Endothelial cell of umbilical vein (primary cell): ENCODE data around the gene DENND5B. TPM values are rescaled to one million over a fixed set of nuclear protein-coding genes. Genes with fewer than 3 reads are reported as not detected.

ENCODE experiments used
- BruUV-seq: library from RNA; stranded (reverse); fragments of 400-500 nt; replicated peaks from 2 replicates; lab custom pipeline; 2021; lab: Mats Ljungman, UMichigan
- CTCF ChIA-PET: fragments of 300-600, 350-600 bp; sonication (Branson Sonifier 250); formaldehyde crosslinking; loops from one replicate; lab custom pipeline; 2021; ENCODE audit warnings: antibody characterized with exemption, inconsistent platforms; lab: Charles Lee
- POLR2A ChIA-PET: fragments of 300-600, 350-600 bp; sonication (Branson Sonifier 250); formaldehyde crosslinking; loops from one replicate; lab custom pipeline; 2021; ENCODE audit warnings: antibody characterized with exemption, inconsistent platforms; lab: Charles Lee
- DNase-seq: peaks from one replicate; pipeline ENCODE4 v3.0.0-alpha.2; 2011; ENCODE audit warnings: low read depth, low spot score
- FAIRE-seq: peaks from 2 replicates; lab custom pipeline; 2011; peaks lifted over from hg19 to GRCh38; lab: Jason Lieb, UNC
- H2AFZ ChIP-seq: 2 replicates; pipeline ENCODE4 v1.6.0; 2012; ENCODE audit warnings: low read depth, low read length, control low read depth, inconsistent platforms
- H3K27ac ChIP-seq: 2 replicates; pipeline ENCODE4 v1.5.1; 2011; ENCODE audit warnings: low read depth, mild to moderate bottlenecking, control low read depth, low read length, moderate library complexity; ENCODE audit not compliant: insufficient read depth
- H3K27me3 ChIP-seq, 2 experiments: 2 replicates each; pipeline versions ENCODE4 v1.6.0 to v1.6.1; 2011; ENCODE audit warnings: low read length in 2 of 2, mixed read lengths in 1 of 2; ENCODE audit not compliant: control insufficient read depth in 2 of 2, insufficient read depth in 2 of 2
- H3K36me3 ChIP-seq, 2 experiments: 2 replicates in 1 of 2; 3 replicates in 1 of 2; pipeline ENCODE4 v1.5.1; 2011; ENCODE audit warnings: low read length in 2 of 2, mild to moderate bottlenecking in 1 of 2, moderate library complexity in 1 of 2; ENCODE audit not compliant: control insufficient read depth in 2 of 2, insufficient read depth in 2 of 2; ENCODE audit errors: extremely low read depth in 1 of 2
- H3K4me1 ChIP-seq: 3 replicates; pipeline ENCODE4 v1.5.1; 2011; ENCODE audit warnings: mild to moderate bottlenecking, low read length; ENCODE audit not compliant: control insufficient read depth, insufficient read depth; ENCODE audit errors: extremely low read depth
- H3K4me2 ChIP-seq: 2 replicates; pipeline ENCODE4 v1.6.1; 2011; ENCODE audit warnings: low read length, control low read depth, mixed read lengths; ENCODE audit not compliant: insufficient read depth
- H3K4me3 ChIP-seq, 3 experiments: fragments of 200-600 bp in 1 of 3; sonication (generic), shearing (Covaris generic) in 1 of 3; replicated peaks in 1 of 3; 2 replicates each; pipeline ENCODE4 v1.5.1; 2011 to 2016; ENCODE audit warnings: control low read depth in 3 of 3, low read length in 3 of 3, mild to moderate bottlenecking in 2 of 3, inconsistent platforms in 1 of 3, low read depth in 1 of 3, moderate library complexity in 1 of 3; ENCODE audit not compliant: insufficient read depth in 1 of 3
- H3K79me2 ChIP-seq: 2 replicates; pipeline ENCODE4 v1.6.0; 2012; ENCODE audit warnings: low read length, inconsistent platforms; ENCODE audit not compliant: control insufficient read depth, insufficient read depth
- H3K9ac ChIP-seq: replicated peaks from 2 replicates; pipeline ENCODE3; 2011; ENCODE audit warnings: low read length, control low read depth; ENCODE audit not compliant: insufficient read depth; ENCODE audit errors: extremely low read depth
- H3K9me1 ChIP-seq: replicated peaks from 3 replicates; pipeline ENCODE4 v1.6.0; 2011; ENCODE audit warnings: mild to moderate bottlenecking, low read length; ENCODE audit not compliant: control insufficient read depth, insufficient read depth; ENCODE audit errors: extremely low read depth
- H3K9me3 ChIP-seq: replicated peaks from 2 replicates; pipeline ENCODE4 v1.5.1; 2012; ENCODE audit warnings: low read length, inconsistent platforms; ENCODE audit not compliant: control insufficient read depth, insufficient read depth
- H4K20me1 ChIP-seq: replicated peaks from 2 replicates; pipeline ENCODE3; 2011; ENCODE audit warnings: mild to moderate bottlenecking, low read length; ENCODE audit not compliant: control insufficient read depth, insufficient read depth; ENCODE audit errors: extremely low read depth
- CTCF ChIP-seq, 2 donors: IDR thresholded peaks; 1 replicate in 1 of 2; 2 replicates in 1 of 2; pipeline ENCODE4 v1.5.1; 2011; ENCODE audit warnings: low read length in 2 of 2, mild to moderate bottlenecking in 2 of 2, moderate library complexity in 2 of 2, control low read depth in 1 of 2, inconsistent platforms in 1 of 2, low read depth in 1 of 2; ENCODE audit not compliant: insufficient read depth in 1 of 2; ENCODE audit errors: extremely low read depth in 1 of 2
- EZH2 ChIP-seq: IDR thresholded peaks from 2 replicates; pipeline ENCODE4 v1.6.1; 2012; ENCODE audit warnings: borderline replicate concordance, low read depth, mild to moderate bottlenecking, moderate library complexity, low read length, inconsistent platforms; ENCODE audit not compliant: severe bottlenecking
- FOS ChIP-seq: IDR thresholded peaks from 2 replicates; pipeline ENCODE4 v1.6.1; 2011; ENCODE audit warnings: mild to moderate bottlenecking, low read length, moderate library complexity, borderline replicate concordance; ENCODE audit not compliant: insufficient read depth
- GATA2 ChIP-seq: IDR thresholded peaks from 2 replicates; pipeline ENCODE4 v1.7.0; 2011; ENCODE audit warnings: low read depth, mild to moderate bottlenecking, moderate library complexity, mixed read lengths, low read length; ENCODE audit not compliant: insufficient read length, insufficient read depth
- JUN ChIP-seq: IDR thresholded peaks from 2 replicates; pipeline ENCODE4 v1.6.1; 2011; ENCODE audit warnings: borderline replicate concordance, low read depth; ENCODE audit not compliant: insufficient read length, insufficient read depth
- MAX ChIP-seq: IDR thresholded peaks from 2 replicates; pipeline ENCODE4 v1.6.1; 2011; ENCODE audit not compliant: insufficient read depth, insufficient read length
- MYC ChIP-seq: IDR thresholded peaks from one replicate; pipeline ENCODE4 v1.6.1; 2011; ENCODE audit warnings: mild to moderate bottlenecking, low read depth, low read length
- POLR2A ChIP-seq: IDR thresholded peaks from 2 replicates; pipeline ENCODE4 v1.6.1; 2012; ENCODE audit warnings: low read depth, mild to moderate bottlenecking, control low read depth, low read length
- POLR2AphosphoS5 ChIP-seq: IDR thresholded peaks from 2 replicates; pipeline ENCODE4 v1.6.1; 2012; ENCODE audit warnings: low read depth, mild to moderate bottlenecking, control low read depth, low read length, moderate library complexity; ENCODE audit not compliant: insufficient read depth
- dilution Hi-C: fragments of 300-500 bp; cut with MboI; formaldehyde crosslinking; loops from one replicate; pipeline ENCODE4 v1.15.0; 2019; ENCODE audit warnings: low sequenced_read_pairs; ENCODE audit not compliant: extremely low pct_ligation_motif_present
- intact Hi-C: fragments of 100-400 bp; cut with micrococcal nuclease; formaldehyde crosslinking; loops from one replicate; pipeline ENCODE4 v1.10.0; 2022
- polyA plus RNA-seq, 4 experiments: library from polyadenylated mRNA; depleted of rRNA in 3 of 4; stranded (reverse) in 3 of 4; unstranded in 1 of 4; fragments of >200 nt; gene quantifications; 2 replicates each; pipeline versions ENCODE4 v1.2.1 to v1.2.3, GENCODE V29; 2011 to 2012; ENCODE audit warnings: missing spikeins in 1 of 4
- total RNA-seq: library from RNA; stranded (reverse); gene quantifications from 2 replicates; pipeline ENCODE4 v1.2.3, GENCODE V29; 2021

The DENND5B gene
- total and polyA plus RNA-seq, 2 donors (not counting 3 experiments of a cell fraction or from before 2014, with no cell fraction given): 10.3 to 18.3 TPM

- POLR2A ChIA-PET: no interaction called here
- H3K9me1 ChIP-seq: no peaks in the 10 kb centered on the region
- dilution Hi-C loops: no loop called here
- H2AFZ ChIP-seq: no peak overlapping the region
- H3K79me2 ChIP-seq: peaks cover 47% of the 10 kb centered on the region
- H3K4me1 ChIP-seq: peaks cover 19% of the 10 kb centered on the region
- CTCF ChIA-PET: interaction anchor here (1.0 to 2.0 kb wide), 2 partner anchors 10 to 182 kb away, joined by 4 to 7 read pairs; no protein-coding TSS in a partner anchor
- no peak overlapping the region for H3K4me2 ChIP-seq
- no peak overlapping the region for H3K9ac ChIP-seq
- TF ChIP-seq MAX (no peak), GATA2 (no peak), POLR2AphosphoS5 (no peak), MYC (no peak), FOS (no peak), CTCF (IDR thresholded peaks at IDR 0.05; ENCODE audit: extremely low read depth in 1 of 2, insufficient read depth in 1 of 2, low read depth in 1 of 2, low read length in 2 of 2) (no peak), POLR2A (no peak), JUN (no peak), EZH2 (no peak)
- peaks cover 4% of the 10 kb centered on the region for H4K20me1 ChIP-seq
- no peaks in the 10 kb centered on the region for H3K27me3 ChIP-seq
- no peaks in the 10 kb centered on the region for H3K9me3 ChIP-seq
- DNase-seq: no peak
- H3K36me3 ChIP-seq: no peaks in the 10 kb centered on the region
- no peak for FAIRE-seq
- H3K4me3 ChIP-seq: no peak overlapping the region
- BruUV-seq: no TSS peak
- no peak overlapping the region for H3K27ac ChIP-seq
- intact Hi-C loops: no loop called here
Measured at GRCh38 chr12:31584782-31585181, 6.2 kb downstream of the DENND5B start.
